Fibroblast of lung (primary cell): ENCODE results near the gene NTNG1.

ENCODE experiments used
- CTCF ChIP-seq, 2 donors: IDR thresholded peaks in 1 of 2; conservative IDR thresholded peaks in 1 of 2; 1 replicate in 1 of 2; 2 replicates in 1 of 2; pipeline ENCODE4 v1.5.1; 2011 to 2012; ENCODE audit warnings: low read length in 2 of 2, control low read depth in 1 of 2, inconsistent platforms in 1 of 2, low read depth in 1 of 2, mild to moderate bottlenecking in 1 of 2
- EZH2 ChIP-seq: IDR thresholded peaks from 2 replicates; pipeline ENCODE4 v1.5.1; 2012; ENCODE audit warnings: low read length, control low read depth, mild to moderate bottlenecking; ENCODE audit errors: missing control alignments

- TF ChIP-seq CTCF (conservative IDR thresholded peaks at IDR 0.05 in 1 of 2, IDR thresholded peaks at IDR 0.05 in 1 of 2; ENCODE audit: low read depth in 1 of 2, low read length in 2 of 2) (no peak), EZH2 (no peak)
Observed at GRCh38 chr1:107194380-107194779, 53.5 kb downstream of the NTNG1 start.
